Glomerular endothelial cell (primary cell): ENCODE measurements around the gene ADAM23. TPM values are rescaled to one million over a fixed set of nuclear protein-coding genes. Genes with fewer than 3 reads are reported as not detected.

Source experiments
- DNase-seq: peaks from one replicate; pipeline ENCODE4 v3.0.0-alpha.2; 2011; ENCODE audit warnings: low read depth, low spot score; ENCODE audit errors: extremely low read depth
- total RNA-seq: library from RNA; depleted of rRNA; stranded (reverse); fragments of >200 nt; gene quantifications from 2 replicates; pipeline ENCODE4 v1.2.3, GENCODE V29; 2015

Gene ADAM23
- total RNA-seq, 1 donor from 2014 or later = 9.9 TPM

DNA sequence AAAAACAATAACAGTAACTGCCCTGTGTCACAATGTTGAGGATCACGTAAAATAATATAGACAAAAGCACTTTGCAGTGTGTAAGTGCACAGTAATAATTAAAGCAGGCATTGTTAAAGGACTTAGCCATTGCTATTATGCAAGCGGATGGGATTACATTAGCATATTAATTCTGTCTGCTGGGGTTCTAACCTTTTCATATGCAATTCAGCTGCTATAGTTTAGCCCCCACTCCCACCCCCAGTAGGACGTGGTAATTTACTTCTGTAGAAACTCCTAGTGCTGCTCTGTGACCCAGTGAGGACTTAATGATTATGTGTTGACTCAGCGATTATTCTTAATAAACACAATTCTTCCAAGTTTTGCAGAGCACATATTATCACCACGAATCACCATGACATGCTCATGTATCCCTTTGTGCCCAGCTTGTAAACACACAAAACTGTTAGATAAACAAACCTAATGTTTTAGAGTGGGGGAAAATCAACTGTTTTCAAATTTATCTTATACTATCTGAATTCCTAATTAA is 5.1 kb upstream of the ADAM23 start:
- DNase-seq = no peak

DNA sequence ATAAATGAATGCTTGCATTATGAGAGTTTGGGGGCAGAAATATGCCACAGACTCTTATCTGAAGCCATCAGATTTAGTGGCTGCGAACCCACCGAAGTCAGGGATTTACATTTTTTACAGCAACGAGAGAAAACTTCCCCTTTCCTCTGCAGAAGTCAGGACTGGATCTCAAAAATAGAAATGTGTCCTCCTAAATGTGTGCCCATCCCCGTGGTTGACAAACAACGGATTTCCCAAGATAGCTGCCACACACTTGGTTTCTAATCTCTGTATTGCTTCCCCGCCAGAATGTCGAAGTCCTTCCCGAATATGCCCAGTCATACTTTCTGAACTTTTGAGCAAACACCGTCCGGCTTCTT is 879 bp upstream of the ADAM23 start:
- DNase-seq = no peak

DNA sequence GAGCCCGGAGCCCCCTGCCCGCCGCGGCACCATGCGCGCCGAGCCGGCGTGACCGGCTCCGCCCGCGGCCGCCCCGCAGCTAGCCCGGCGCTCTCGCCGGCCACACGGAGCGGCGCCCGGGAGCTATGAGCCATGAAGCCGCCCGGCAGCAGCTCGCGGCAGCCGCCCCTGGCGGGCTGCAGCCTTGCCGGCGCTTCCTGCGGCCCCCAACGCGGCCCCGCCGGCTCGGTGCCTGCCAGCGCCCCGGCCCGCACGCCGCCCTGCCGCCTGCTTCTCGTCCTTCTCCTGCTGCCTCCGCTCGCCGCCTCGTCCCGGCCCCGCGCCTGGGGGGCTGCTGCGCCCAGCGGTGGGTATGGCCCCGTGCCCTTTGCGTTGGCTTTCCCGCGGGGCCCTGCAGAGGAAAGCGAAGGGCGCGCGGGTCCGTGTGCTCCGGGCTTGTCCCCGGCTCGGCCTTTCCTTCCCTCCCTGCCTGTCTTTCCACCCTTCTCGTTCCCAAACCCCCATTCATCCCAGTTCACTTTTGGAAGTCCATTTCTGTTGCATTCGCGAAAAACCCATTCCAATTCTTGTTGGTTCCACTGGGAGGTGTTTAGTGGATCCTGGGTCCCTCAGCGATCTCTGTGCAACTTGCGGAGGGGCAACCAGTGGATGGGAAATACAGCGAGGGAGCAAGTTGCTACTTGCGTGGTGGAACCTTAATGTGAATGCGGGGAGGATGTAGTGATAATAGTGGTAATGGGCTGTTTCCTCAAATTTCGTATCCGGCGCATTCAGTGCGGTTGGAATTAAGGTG is 599 bp downstream of the ADAM23 start:
- DNase-seq = no peak

DNA sequence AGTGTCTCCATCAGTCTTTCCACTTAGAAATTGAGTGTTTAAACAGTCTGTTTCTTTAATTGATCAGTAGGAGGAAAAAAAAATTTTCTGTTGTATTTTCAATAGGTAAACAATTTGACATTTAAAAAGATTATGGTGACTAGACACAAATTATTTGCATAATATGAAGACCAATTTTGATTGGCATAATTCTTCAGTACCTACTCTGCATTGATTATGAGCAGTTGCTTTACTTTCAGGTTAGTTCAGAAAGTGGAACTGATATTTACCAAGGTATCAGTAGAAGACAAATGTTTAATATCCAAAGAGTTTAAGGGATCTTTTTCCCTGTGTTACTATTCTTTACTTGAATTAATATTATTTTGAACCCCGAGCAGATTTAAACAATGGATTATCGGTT is 2.6 kb downstream of the ADAM23 start:
- no peak for DNase-seq

DNA sequence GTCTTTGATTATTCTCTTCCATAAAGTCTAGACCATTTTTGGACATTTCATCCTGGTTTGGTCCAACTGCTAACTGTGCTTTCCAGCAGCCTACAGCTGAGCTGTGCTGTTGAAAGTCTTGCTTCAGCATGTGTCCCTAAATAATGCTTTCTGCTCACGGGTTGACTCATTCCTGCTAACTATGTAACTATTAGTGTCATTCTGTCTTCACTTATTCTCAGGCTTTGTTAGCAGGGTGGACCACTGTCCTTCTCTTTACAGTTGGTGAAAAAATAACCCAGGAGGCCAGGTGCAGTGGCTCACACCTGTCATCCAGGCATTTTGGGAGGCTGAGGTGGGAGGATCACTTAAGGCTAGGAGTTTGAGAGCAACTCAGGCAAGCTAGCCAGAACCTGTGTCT is 8.9 kb downstream of the ADAM23 start:
- no peak for DNase-seq

DNA sequence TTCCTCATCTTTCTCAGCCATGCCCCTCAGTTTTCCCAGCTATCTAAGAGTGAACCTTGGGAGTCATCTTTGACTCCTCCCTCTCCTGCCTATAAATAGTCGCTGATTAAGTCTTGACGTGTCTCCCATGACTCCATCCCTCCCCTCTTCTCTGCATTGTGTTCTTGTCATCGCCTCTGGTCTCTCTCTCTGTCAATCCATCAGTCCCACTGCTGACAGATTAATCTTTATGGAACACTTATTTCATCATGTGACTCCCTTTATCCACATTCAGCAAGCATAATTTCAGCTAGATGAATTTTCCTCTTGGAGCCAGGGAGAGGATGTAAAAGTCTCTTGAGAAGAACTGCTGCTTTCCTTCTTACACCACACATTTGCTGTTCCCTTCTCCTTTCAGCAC is 9.4 kb downstream of the ADAM23 start:
- DNase-seq = no peak

DNA sequence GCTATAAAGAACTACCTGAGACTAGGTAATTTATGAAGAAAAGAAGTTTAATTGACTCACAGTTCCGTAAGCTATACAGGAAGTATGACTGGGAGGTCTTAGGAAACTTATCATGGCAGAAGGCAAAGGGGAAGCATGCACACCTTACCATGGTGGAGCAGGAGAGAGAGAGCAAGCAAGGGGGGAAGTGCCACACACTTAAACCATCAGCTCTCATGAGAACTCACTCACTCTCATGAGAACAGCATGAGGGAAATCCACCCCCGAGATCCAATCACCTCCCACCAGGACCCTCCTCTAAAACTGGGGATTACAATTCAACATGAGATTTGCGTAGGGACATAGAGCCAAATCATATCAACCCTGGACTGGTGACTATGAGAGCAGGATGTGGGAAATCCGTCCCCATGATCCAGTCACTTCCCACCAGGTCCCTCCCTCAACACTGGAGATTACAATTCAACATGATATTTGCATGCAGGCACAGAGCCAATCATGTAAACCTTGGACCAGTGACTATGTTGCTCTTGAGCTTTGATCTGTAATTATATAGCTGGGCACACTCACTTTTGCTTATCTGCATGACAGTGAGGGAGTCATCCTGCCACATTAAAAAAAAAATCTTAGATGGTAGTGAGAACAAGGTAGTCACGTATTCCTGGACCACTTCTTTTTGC is 12.9 kb downstream of the ADAM23 start:
- no peak for DNase-seq

DNA sequence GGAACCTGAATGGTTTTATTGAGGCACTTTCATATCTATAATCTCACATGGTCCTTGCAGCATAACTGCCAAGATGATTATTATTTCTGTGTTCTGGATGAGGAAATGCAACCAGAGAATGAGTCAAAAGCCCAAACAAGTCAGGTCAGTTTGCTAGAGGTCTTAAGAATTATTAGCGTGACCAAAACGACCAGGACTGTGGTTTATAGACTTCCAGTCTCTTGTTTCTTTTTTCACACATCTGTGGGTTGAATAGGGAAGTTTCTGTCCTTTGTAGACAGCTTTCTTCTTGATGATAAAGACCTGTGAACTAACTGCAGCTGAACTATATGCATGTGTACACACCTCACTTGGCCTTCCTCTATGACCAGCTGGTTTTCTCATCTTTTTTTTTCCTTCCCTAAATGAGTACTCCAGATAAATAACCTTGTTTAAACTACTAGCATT is 13.9 kb downstream of the ADAM23 start:
- no peak for DNase-seq

DNA sequence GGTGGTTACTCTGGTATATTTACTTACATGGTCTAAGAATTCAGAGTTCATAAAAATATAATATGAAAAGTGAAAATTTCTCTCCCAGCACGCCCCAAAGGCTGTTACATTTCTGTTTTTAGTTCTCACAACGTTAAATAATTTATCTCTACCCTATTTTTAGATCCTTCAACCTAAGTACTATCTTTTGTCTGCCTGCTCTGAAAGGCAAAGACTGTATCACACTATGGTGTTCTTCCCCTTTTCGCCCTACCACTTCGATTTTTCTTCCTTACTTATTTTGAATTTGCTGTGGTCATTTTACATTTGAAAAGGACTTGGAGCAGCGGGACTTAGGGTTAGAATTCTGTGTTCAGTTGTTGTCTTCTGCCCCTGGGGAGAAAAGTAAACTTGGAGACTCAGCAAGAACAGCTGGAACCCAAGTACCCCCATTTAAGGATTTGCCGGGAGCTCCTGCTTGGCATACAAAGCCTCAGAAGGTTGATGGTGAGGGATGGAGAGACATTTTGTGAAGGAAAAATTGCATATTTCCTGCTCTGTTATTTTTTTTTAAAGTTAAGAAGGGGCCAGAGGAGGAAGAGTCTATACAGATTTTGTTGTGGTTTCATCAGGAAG is 19.0 kb downstream of the ADAM23 start:
- DNase-seq = no peak

DNA sequence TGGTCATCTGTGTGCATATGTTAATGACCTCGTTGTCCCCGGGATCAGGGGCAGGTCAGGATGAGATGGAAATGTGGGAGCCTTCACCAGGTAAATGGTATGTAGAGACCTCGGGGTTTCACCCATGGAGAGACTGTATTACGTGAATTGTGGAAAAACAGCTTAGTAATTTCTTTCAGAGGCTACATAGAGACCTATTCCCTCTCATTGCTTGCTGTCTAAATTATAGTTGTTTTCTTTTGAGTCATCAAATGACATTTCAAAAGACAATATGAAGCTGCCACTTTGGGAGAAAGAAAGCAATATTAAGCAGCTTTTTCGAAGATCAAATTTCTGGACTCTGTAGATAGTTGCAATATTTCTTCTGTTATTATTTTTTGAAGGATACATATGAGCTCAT is 20.4 kb downstream of the ADAM23 start:
- DNase-seq = no peak

DNA sequence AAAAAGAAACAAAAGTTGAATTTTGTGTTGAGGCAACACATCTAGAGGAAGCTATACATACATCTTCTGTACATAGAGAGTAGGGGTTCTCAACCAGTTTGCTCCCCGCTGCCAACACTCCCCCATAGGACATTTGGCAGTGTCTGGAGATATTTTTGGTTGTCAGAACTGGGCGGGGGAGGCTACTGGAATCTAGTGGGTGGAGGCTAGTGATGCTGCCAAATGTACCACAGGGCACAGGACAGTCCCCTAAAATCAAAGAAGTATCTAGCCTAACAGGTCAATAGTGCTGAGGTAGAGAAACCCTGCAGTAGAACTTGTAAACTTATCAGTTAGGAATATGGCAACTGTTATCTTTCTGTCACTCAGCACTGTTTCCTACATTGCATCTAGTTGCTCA is 21.3 kb downstream of the ADAM23 start:
- no peak for DNase-seq

DNA sequence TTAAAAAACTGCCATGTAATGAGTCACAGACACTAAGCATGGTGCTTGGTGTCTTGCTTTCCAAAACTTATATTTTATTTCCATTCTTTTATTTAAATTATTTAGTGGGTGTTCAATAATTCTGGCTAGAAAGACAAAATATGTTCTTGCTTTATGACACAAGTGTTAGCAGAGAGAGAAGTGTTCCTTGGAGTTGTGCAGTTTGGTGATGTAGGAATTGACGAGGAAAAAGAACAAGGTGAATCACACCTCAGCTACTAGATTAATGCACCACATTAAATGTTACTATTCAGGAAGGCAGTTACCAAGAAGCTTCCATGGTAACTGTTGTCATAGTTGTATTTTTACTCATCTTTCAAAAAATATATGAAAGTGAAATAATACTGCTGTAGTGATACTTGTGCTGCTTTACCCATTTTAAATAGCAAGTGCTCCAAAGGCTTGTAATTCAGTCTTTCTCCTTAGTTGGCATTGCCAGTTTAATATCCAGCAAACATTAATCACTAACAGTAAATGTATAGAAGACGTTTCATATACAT is 28.3 kb downstream of the ADAM23 start:
- DNase-seq = no peak

DNA sequence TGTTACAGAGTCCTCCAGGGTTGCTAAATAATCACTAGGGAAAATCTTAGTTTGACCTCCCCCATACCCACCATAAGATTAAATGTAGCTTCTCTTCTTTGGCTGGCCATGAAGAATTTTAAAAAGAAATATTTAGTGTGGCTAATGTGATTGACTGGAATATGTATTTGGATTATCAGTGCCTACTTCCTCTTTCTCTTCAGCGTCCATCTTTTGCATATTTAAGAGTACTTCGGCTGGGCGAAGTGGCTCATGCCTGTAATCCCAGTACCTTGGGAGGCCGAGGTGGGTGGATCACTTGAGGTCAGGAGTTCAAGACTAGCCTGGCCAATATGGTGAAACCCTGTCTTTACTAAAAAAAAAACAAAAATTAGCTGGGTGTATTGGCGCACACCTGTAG is 28.8 kb downstream of the ADAM23 start:
- DNase-seq = no peak

DNA sequence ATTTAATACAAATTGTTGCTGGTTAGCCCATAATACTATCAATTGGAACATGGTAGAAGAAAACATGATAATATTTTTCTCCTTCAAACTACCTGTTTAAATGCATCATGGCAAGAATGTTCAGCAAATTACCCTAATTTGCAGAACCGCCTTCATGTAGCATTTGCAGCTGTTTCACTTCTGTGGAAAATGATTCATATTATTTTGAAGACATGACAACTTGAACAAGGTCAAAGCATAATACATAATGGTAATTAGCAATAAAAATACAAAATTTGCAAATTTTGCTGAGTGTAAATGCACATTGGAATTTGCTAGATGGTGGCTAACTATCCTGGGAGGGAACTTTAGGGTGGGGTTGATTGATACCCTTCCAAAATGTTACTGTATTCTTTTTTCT is 30.8 kb downstream of the ADAM23 start:
- DNase-seq = no peak

DNA sequence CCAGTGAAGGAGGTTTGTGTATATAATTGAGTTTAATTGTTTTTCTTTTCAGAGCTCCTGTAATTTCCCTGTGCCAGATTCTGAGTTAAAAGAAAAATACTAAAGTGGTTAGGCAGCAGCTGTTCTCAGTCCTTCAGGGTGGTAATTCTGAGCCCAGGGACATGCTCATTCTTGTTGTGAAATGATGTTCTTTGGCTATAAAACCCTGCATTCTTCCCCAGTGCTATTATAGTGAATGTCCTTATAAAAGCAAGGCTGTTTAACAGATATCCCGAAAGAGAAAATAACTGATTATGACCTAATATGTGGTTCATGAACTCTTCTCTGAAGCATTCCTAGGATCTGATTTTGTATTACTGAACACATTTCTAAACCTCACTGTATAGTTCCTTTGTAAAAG is 34.0 kb downstream of the ADAM23 start:
- DNase-seq = no peak

DNA sequence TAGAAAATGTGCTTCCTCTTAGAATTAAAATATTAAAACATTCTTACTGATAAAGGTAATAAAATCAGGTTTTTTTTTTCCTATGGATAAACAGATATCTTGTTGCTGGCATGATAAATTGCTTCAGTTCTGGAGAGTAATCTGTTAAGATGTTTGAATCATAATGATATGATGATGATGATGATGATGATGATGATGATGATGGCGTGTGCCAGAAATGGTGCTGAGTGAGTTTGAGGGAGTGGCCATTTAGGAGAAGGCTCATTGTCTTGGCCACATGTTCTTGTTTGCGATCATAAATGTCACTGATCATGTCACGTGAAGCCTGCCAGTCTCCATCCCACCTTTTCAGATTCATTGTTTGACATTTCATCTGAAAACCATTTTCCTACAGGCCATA is 35.0 kb downstream of the ADAM23 start:
- no peak for DNase-seq

DNA sequence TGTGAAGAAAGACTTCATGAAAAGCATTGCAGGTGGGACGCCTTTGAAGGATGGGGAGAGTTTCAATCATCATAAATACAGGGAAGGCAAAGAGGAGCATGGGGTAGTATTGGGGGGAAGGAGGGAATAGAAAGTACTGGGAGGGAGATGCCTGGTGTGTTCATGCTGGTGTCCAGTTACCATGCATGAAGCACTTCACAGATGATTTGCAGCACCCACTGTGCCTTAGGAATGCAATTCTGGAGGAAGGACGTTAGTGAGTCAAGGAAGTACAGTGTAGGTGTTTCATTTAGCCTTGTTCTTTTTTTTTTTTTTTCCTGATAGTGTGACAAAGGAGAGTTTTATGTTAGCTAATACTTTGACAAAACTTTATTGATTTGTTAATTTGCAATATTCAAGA is 36.8 kb downstream of the ADAM23 start:
- no peak for DNase-seq

DNA sequence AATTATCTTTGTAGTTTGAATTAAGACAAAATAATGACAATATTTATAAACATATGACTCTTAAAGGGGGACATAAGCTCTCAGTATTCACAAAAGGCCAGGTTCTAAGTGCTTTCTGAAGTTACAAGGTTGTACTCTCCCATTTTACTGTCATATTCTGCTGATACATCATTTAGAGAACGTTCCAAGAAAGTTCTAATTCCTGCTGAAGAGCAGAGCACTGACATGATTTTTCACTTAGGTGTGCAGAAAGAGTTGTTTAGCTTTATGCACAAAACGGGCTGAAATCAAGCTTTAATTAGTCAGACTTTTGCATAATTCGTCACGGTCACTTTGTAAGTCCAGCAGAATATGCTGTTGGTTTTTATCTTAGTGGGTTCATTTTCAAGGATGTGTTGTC is 37.3 kb downstream of the ADAM23 start:
- DNase-seq = no peak

DNA sequence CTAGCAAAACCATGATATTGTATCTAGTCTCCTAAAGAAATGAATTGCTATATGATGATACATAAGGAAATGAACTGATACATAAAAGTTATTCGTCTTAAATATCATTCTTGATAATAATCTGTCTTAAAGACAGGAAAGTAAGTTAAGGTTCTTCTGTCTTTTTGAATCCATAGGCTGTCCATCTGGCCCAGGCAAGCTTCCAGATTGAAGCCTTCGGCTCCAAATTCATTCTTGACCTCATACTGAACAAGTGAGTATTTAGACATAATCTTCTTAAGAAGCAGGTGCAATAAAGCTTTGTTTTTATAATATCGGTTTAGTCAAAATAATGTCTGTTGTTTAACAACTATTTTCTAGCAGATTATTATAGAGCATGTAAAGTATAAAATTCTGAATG is 37.7 kb downstream of the ADAM23 start:
- DNase-seq = no peak

DNA sequence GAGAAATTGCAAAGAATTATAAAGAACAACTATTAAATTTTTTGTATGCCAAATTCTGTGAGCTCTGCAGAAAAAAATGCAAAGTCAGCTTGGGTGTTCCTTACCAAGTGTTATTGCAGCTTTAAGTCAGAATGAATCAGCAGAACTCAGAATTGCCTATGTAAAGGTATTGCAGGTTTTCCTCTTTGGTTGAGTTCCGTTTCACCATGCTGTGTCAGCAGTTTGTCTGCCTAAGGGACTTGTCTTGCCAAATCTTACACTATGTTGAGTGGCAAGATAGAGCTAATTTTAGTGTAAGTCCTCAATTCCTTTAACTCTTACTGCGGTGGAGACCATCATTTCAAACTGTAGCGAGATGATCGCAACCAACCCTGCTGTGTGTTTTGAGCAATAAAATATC is 38.8 kb downstream of the ADAM23 start:
- DNase-seq = no peak

DNA sequence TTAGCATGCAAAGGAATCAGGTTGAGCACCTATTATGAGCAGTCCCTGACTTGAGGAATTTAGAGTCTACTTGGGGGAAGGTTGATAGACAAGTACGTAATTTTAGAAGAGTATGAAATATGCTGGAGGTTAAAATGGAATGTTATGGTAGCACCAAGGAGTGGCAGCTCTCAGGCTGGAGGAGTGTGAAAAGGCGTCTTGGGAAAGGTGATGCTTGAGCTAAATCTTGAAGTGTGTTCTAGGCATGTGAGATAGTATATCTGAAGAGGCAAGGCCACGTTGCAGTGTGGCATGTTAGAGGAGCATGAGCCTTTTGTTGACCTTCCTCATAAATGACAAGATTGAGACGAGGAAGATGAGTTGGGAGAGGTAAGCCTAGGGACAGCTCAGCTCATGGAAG is 39.3 kb downstream of the ADAM23 start:
- DNase-seq = no peak

DNA sequence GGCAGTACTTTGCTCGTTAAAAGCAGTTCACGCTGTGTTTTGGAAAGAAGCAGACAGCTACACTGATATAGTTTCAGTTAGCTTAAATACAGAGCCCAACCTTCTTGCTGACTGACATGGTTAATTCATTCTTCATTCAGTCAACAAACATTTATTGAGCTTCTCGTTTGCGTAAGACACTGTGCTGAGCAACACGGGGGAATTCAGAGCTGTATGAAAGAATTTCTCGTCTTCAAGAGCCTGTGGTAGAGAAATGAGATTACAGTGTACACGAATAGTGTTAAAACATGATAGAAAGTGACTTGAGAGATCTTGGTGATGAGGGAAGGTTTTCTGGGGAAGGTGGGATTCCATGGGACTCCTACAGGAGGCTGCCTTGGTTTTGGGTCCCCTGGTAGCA is 44.7 kb downstream of the ADAM23 start:
- DNase-seq = no peak
